ENCODE data around the gene DGUOK. TPM values are rescaled to one million over a fixed set of nuclear protein-coding genes. Genes with fewer than 3 reads are reported as not detected.

DGUOK gene
- total and polyA plus RNA-seq, 7 donors, result 31.6 to 132 (median 48.1) TPM

- Histone ChIP-seq H3K27me3 (no peaks in the 10 kb centered on the region), H3K9me3 (no peaks in the 10 kb centered on the region), H3K4me1 (peaks cover 0 to 52% (median 41%) of the 10 kb centered on the region in 4 donors), H3K27ac (peak overlapping the region; percentile 11 to 99 (median 94)), H3K36me3 (no peaks in the 10 kb centered on the region), H3K4me3 (no peak overlapping the region)
- TF ChIP-seq CTCF (IDR thresholded peaks at IDR 0.05) (no peak), EP300 (IDR thresholded peaks at IDR 0.05) (no peak), POLR2AphosphoS5 (IDR thresholded peaks at IDR 0.05) (no peak)
- 55 to 64% methylated on average over 2 of the region's 2 CpGs for WGBS, 2 donors
- no peak for DNase-seq
- intact Hi-C loops (cut with DNase I), result no loop called here
Observed at GRCh38 chr2:73888388-73888787, 38.3 kb upstream of the DGUOK start.

GRCh38 chr2:73889206-73889605 lies 37.5 kb upstream of the DGUOK start:
- Histone ChIP-seq H3K4me1 (peaks cover 0 to 52% (median 41%) of the 10 kb centered on the region in 4 donors), H3K4me3 (no peak overlapping the region), H3K27ac (peak overlapping the region; percentile 11 to 99 (median 94)), H3K27me3 (no peaks in the 10 kb centered on the region), H3K9me3 (no peaks in the 10 kb centered on the region), H3K36me3 (peaks cover 0 to 5% (median 2%) of the 10 kb centered on the region in 4 donors)
- TF ChIP-seq POLR2AphosphoS5 (IDR thresholded peaks at IDR 0.05) (no peak), POLR2A (IDR thresholded peaks at IDR 0.05) (no peak), EP300 (IDR thresholded peaks at IDR 0.05) (no peak), CTCF (IDR thresholded peaks at IDR 0.05) (no peak)
- DNase-seq, result peak; percentile 49
- intact Hi-C loops (cut with DNase I), result no loop called here
- 84 to 85% methylated on average over 5 of the region's 5 CpGs for WGBS, 2 donors

GRCh38 chr2:73890301-73891092 lies 36.2 kb upstream of the DGUOK start:
- Histone ChIP-seq H3K36me3 (peaks cover 8 to 18% (median 12%) of the 10 kb centered on the region in 4 donors), H3K9me3 (no peaks in the 10 kb centered on the region), H3K4me3 (no peak overlapping the region), H3K27ac (peak overlapping the region; percentile 90 to 99 (median 94)), H3K4me1 (peaks cover 0 to 52% (median 41%) of the 10 kb centered on the region in 4 donors), H3K27me3 (no peaks in the 10 kb centered on the region)
- peak; percentile 60 for DNase-seq
- TF ChIP-seq CTCF (IDR thresholded peaks at IDR 0.05) (no peak), EP300 (IDR thresholded peaks at IDR 0.05) (no peak), POLR2A (IDR thresholded peaks at IDR 0.05) (no peak)
- intact Hi-C loops (cut with DNase I), result no loop called here
- WGBS, 2 donors, result 82 to 85% methylated on average over 9 of the region's 9 CpGs

GRCh38 chr2:73891276-73891901 lies 35.3 kb upstream of the DGUOK start:
- no peaks in the 10 kb centered on the region for H3K9me3 ChIP-seq
- no peaks in the 10 kb centered on the region for H3K27me3 ChIP-seq
- intact Hi-C loops (cut with DNase I), result no loop called here
- peak; percentile 64 for DNase-seq
- peaks cover 17 to 27% (median 18%) of the 10 kb centered on the region in 4 donors for H3K36me3 ChIP-seq
- TF ChIP-seq CTCF (IDR thresholded peaks at IDR 0.05) (no peak), EP300 (IDR thresholded peaks at IDR 0.05) (no peak), POLR2AphosphoS5 (IDR thresholded peaks at IDR 0.05) (no peak), POLR2A (IDR thresholded peaks at IDR 0.05) (no peak)
- WGBS, 2 donors, result 76 to 90% methylated on average over 5 of the region's 5 CpGs
- peaks cover 0 to 52% (median 41%) of the 10 kb centered on the region in 4 donors for H3K4me1 ChIP-seq
- H3K27ac ChIP-seq, result peak overlapping the region; percentile 90 to 99 (median 94)
- no peak overlapping the region for H3K4me3 ChIP-seq

Data from sigmoid colon (tissue), 7 donors.